Panc1 (cell line): Measurements from ENCODE around the gene TFCP2L1.
"Not testable (repeated sequence)": the region's sequence is repeated elsewhere in the genome, so short reads cannot be mapped to it uniquely, and the experiment has no call there.

ENCODE experiments used
- POLR2AphosphoS5 ChIP-seq: IDR thresholded peaks from 2 replicates; pipeline ENCODE4 v1.6.1; 2012; ENCODE audit warnings: mild to moderate bottlenecking, low read depth, low read length, moderate library complexity
- TF ChIP-seq, protein P1 (sequence below), 2 experiments: IDR thresholded peaks; 2 replicates each; pipeline ENCODE4 v1.6.1; 2011 to 2012; ENCODE audit warnings: low read depth in 2 of 2, control low read depth in 1 of 2, low read length in 1 of 2, mild to moderate bottlenecking in 1 of 2, moderate library complexity in 1 of 2; ENCODE audit not compliant: insufficient read depth in 1 of 2
- TF ChIP-seq, protein P2 (sequence below): fragments of 450-650 bp; IDR thresholded peaks from 2 replicates; pipeline ENCODE4 v1.5.1; 2017; ENCODE audit warnings: mild to moderate bottlenecking

DNA sequence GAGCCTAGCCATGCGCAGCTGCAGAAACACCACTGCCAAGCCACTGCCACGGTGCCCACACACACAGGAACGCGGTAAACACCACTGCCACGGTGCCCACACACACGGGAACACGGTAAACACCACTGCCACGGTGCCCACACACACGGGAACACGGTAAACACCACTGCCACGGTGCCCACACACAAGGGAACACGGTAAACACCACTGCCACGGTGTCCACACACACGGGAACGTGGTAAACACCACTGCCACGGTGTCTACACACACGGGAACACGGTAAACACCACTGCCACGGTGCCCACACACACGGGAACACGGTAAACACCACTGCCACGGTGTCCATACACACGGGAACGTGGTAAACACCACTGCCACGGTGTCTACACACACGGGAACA is 59.3 kb downstream of the TFCP2L1 start:
- TF ChIP-seq, protein P1, sequence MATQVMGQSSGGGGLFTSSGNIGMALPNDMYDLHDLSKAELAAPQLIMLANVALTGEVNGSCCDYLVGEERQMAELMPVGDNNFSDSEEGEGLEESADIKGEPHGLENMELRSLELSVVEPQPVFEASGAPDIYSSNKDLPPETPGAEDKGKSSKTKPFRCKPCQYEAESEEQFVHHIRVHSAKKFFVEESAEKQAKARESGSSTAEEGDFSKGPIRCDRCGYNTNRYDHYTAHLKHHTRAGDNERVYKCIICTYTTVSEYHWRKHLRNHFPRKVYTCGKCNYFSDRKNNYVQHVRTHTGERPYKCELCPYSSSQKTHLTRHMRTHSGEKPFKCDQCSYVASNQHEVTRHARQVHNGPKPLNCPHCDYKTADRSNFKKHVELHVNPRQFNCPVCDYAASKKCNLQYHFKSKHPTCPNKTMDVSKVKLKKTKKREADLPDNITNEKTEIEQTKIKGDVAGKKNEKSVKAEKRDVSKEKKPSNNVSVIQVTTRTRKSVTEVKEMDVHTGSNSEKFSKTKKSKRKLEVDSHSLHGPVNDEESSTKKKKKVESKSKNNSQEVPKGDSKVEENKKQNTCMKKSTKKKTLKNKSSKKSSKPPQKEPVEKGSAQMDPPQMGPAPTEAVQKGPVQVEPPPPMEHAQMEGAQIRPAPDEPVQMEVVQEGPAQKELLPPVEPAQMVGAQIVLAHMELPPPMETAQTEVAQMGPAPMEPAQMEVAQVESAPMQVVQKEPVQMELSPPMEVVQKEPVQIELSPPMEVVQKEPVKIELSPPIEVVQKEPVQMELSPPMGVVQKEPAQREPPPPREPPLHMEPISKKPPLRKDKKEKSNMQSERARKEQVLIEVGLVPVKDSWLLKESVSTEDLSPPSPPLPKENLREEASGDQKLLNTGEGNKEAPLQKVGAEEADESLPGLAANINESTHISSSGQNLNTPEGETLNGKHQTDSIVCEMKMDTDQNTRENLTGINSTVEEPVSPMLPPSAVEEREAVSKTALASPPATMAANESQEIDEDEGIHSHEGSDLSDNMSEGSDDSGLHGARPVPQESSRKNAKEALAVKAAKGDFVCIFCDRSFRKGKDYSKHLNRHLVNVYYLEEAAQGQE (IDR thresholded peaks at IDR 0.05; ENCODE audit: insufficient read depth in 1 of 2, low read depth in 2 of 2, low read length in 1 of 2) = not testable (repeated sequence)
- TF ChIP-seq, protein P2, sequence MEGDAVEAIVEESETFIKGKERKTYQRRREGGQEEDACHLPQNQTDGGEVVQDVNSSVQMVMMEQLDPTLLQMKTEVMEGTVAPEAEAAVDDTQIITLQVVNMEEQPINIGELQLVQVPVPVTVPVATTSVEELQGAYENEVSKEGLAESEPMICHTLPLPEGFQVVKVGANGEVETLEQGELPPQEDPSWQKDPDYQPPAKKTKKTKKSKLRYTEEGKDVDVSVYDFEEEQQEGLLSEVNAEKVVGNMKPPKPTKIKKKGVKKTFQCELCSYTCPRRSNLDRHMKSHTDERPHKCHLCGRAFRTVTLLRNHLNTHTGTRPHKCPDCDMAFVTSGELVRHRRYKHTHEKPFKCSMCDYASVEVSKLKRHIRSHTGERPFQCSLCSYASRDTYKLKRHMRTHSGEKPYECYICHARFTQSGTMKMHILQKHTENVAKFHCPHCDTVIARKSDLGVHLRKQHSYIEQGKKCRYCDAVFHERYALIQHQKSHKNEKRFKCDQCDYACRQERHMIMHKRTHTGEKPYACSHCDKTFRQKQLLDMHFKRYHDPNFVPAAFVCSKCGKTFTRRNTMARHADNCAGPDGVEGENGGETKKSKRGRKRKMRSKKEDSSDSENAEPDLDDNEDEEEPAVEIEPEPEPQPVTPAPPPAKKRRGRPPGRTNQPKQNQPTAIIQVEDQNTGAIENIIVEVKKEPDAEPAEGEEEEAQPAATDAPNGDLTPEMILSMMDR = not testable (repeated sequence)
- TF ChIP-seq POLR2AphosphoS5 = not testable (repeated sequence)
